Smooth muscle cell of the coronary artery (primary cell): ENCODE measurements around the gene HIRIP3. TPM values are rescaled to one million over a fixed set of nuclear protein-coding genes. Genes with fewer than 3 reads are reported as not detected.

Experiments used
- total RNA-seq: library from RNA; depleted of rRNA; stranded (reverse); fragments of >200 nt; gene quantifications from 2 replicates; pipeline ENCODE4 v1.2.3, GENCODE V29; 2014; ENCODE audit warnings: low replicate concordance

HIRIP3 gene, protein sequence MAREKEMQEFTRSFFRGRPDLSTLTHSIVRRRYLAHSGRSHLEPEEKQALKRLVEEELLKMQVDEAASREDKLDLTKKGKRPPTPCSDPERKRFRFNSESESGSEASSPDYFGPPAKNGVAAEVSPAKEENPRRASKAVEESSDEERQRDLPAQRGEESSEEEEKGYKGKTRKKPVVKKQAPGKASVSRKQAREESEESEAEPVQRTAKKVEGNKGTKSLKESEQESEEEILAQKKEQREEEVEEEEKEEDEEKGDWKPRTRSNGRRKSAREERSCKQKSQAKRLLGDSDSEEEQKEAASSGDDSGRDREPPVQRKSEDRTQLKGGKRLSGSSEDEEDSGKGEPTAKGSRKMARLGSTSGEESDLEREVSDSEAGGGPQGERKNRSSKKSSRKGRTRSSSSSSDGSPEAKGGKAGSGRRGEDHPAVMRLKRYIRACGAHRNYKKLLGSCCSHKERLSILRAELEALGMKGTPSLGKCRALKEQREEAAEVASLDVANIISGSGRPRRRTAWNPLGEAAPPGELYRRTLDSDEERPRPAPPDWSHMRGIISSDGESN
- 5.9 and 6.8 TPM in 2 replicates for total RNA-seq

DNA sequence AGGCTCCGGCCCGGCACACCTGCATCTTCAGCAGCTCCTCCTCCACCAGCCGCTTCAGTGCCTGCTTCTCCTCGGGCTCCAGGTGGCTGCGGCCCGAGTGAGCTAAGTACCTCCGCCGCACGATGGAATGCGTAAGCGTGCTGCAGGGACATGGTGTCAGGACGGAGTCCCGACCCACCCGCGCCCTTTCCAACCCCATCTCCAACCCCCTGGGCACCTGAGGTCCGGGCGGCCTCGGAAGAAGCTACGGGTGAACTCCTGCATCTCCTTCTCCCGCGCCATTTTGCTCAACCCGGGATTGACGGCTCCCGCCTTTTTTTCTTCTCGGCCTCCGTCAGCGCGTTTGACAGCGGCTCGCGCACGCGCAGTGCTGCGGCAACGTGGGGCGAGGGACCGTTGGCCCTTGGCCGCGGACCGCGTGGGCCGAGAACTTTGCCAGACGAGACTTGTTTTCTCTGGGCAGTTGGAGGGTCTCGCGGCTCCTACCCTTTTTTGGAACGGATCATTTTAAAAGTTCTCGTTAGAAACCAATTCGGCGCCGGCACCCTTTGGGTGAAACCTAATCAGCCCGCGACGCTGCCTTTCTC, at the start of gene HIRIP3:
HIRIP3 (minus strand) TSS at position 294 of the 587 bp plus-strand sequence; CDS start at position 282, 12 bp downstream.

GRCh38 chr16:30030841-30031413, 35.5 kb upstream of the HIRIP3 start, which contains the start of gene TLCD3B:
Gene TLCD3B, minus strand, starts transcription at chr16:30031271. Its CDS starts 744 bp downstream, at chr16:30030527.

GRCh38 chr16:30022887-30023286, 27.5 kb upstream of the HIRIP3 start, which contains the start of gene C16orf92:
Gene C16orf92, plus strand, starts transcription at chr16:30023198. Its CDS starts 143 bp downstream, at chr16:30023341.

DNA sequence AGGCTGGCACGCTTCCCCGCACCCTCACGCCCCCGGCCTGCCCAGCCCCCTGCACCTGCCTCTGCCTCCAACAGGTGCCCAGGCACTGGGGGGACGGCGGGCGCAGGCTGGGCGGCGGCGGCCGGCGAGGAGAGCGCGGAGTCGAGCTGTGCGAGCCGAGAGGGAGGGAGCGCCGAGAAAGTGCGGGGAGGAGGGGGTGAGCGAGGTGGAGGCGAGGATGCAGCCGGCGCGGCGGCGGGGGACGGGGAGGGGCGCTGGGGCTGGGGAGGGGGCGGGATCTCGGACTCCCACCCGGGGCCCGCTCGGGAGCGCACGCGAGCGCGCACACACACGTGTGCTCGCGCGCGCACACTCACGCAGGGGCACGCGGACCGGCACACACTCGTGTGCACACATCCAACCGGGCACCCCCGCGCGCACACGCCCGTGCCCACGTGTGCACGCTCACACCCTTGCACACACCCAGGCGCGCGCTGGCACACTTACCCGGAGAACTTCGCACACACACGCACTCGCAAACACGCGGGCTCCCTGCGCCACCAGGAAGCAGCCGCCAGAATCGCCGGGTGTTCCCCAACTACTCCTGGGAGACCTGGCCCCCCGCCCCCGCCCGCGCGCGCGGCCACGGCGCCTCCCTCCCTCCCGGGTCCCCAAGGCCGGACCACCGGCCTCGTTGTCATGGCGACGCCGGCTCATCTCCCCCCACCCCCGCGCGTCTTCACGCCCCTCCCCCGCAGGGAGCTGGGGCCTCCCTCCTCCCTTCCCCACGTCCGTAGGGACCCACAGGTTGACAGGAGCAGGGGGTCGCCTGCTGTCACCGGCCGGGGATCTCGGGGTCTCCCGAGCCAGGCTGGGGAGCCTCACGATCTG, 15.7 kb upstream of the HIRIP3 start, which contains the start of gene DOC2A:
DOC2A (minus strand) TSS at position 184 of the 870 bp plus-strand sequence. CDS start 805 bp downstream, outside the sequence.

DNA sequence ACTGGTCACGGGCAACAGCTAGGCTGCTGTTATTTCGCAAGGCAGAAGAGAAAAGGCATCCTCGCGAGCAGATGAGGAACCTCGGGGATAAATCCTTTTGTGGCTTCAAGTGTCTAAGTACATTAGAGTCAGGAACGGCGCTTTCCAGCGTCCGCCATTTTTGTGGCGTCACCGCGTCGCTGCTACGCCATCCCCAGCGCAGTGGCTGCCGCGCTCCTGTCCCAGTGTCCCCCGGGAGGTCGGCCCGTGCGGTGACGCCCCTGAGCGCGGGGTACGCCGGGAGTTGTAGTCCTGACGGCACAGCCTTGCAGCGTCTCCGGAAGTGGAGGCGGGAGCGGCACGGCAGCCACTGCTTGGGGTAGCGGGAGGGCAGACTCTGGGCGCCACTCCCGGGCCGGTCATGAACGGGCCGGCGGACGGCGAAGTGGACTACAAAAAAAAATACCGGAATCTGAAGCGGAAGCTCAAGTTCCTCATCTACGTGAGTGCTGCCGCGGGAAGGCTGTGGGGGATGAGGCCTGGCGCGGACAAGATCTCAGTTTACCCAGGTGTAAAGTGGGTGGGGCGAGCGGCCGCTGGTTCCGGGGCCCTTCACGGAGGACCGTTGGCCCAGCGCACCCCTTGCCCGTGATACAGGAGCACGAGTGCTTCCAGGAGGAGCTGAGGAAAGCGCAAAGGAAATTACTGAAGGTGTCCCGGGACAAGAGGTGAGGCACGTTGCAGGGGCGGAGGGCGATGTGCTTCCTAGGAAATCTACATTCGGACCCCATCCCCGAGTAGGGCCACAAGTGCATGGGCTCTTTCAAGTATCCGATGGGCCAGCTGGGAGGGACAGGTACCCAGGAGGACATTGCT, 721 bp upstream of the HIRIP3 start, which contains the start of gene INO80E:
INO80E (plus strand) TSS at position 331 of the 855 bp plus-strand sequence; CDS start at position 401, 70 bp downstream.

DNA sequence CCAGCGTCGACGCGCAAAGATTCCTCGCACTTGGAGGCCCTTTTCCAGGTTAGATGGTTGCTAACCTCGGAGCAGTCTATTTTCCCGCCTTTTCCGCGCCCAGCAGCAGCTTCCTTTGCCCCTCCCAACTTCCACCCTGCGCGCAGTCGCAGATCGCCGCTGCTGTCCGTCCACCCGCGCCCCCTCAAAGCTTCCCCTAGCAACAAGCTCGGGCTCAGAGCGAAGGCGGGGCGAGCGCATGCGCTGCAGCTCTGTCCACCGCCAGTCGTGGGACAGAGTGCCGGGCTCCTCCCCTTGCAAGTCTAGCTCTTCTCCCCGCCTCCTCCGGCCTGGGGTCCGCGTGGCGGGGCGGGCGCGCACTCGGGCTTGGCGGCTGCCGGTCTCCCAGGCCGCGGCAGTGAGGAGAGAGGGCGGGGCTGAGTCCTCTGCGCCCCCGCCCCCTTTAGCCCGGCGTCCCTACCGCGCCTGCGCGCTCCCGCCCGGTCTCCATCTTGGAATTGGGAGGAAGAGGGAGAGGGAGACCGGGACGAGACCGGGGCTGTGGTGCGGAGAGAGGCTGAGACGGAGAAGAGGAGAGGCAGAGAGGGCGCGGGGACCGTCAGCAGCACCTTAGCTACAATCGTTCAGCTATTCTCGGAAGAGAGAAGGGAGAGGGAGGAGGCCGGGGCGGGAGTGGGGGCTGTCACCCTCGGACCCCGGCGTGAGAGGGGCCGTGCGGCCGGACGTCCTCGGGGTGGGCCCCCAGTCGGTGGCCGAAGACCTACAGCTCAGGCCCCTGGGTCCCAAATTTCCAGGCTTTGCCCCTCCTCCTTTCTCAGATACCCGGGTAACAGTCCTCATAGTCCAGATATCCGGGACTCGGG, 21.8 kb downstream of the HIRIP3 start, which contains the start of gene TAOK2:
TAOK2 (plus strand) TSS at position 485 of the 863 bp plus-strand sequence. CDS start 3,905 bp downstream, outside the sequence.

GRCh38 chr16:29961479-29962343, 33.7 kb downstream of the HIRIP3 start, which contains the start of gene TMEM219:
Gene TMEM219, plus strand, starts transcription at chr16:29962079. Its CDS starts 1,065 bp downstream, at chr16:29963144.

Other genes with a start within 250 kb of the HIRIP3 start
- not detected in 2 replicates for gene C16orf54, start 249.6 kb downstream of the HIRIP3 start, total RNA-seq
- gene ZG16, start 217.4 kb downstream of the HIRIP3 start, total RNA-seq = not detected in 2 replicates
- 8.4 and 20.4 TPM in 2 replicates for gene KIF22, start 204.9 kb downstream of the HIRIP3 start, total RNA-seq
- 166 and 189 TPM in 2 replicates for gene MAZ, start 189.1 kb downstream of the HIRIP3 start, total RNA-seq
- gene PRRT2, start 183.4 kb downstream of the HIRIP3 start, total RNA-seq = 0.38 and 1.6 TPM in 2 replicates
- 4.4 and 16.9 TPM in 2 replicates for gene PAGR1, start 179.5 kb downstream of the HIRIP3 start, total RNA-seq
- gene MVP, start 175.2 kb downstream of the HIRIP3 start, total RNA-seq = 281 and 542 TPM in 2 replicates
- 65.0 and 80.7 TPM in 2 replicates for gene CDIPT, start 132.4 kb downstream of the HIRIP3 start, total RNA-seq
- gene SEZ6L2, start 96.1 kb downstream of the HIRIP3 start, total RNA-seq = 2.3 and 6.6 TPM in 2 replicates
- gene ASPHD1, start 95.1 kb downstream of the HIRIP3 start, total RNA-seq = 3.4 and 13.5 TPM in 2 replicates
- gene KCTD13, start 69.4 kb downstream of the HIRIP3 start, total RNA-seq = 4.9 and 5.7 TPM in 2 replicates
- gene TMEM219, start 33.5 kb downstream of the HIRIP3 start, total RNA-seq = 47.5 and 77.3 TPM in 2 replicates
- gene TAOK2, start 21.7 kb downstream of the HIRIP3 start, total RNA-seq = 36.0 and 45.1 TPM in 2 replicates
- 11.5 and 13.8 TPM in 2 replicates for gene INO80E, start 624 bp upstream of the HIRIP3 start, total RNA-seq
- gene DOC2A, start 15.4 kb upstream of the HIRIP3 start, total RNA-seq = 0.08 and 0.23 TPM in 2 replicates
- not detected in 2 replicates for gene C16orf92, start 27.6 kb upstream of the HIRIP3 start, total RNA-seq
- not detected in 2 replicates for gene TLCD3B, start 35.7 kb upstream of the HIRIP3 start, total RNA-seq
- 454 and 683 TPM in 2 replicates for gene ALDOA, start 70.1 kb upstream of the HIRIP3 start, total RNA-seq
- 243 and 256 TPM in 2 replicates for gene PPP4C, start 80.4 kb upstream of the HIRIP3 start, total RNA-seq
- gene TBX6, start 96.3 kb upstream of the HIRIP3 start, total RNA-seq = under 0.01 and 0.12 TPM in 2 replicates
- 8.1 and 11.5 TPM in 2 replicates for gene YPEL3, start 100.6 kb upstream of the HIRIP3 start, total RNA-seq
- gene GDPD3, start 117.9 kb upstream of the HIRIP3 start, total RNA-seq = 0.60 and 4.4 TPM in 2 replicates
- gene MAPK3, start 127.6 kb upstream of the HIRIP3 start, total RNA-seq = 27.1 and 40.4 TPM in 2 replicates
- gene CORO1A, start 188.0 kb upstream of the HIRIP3 start, total RNA-seq = 0.47 and 1.9 TPM in 2 replicates
- 23.3 and 43.5 TPM in 2 replicates for gene BOLA2B, start 198.0 kb upstream of the HIRIP3 start, total RNA-seq
- 6.2 and 39.7 TPM in 2 replicates for gene SLX1A, start 198.3 kb upstream of the HIRIP3 start, total RNA-seq
- gene SULT1A3, start 203.6 kb upstream of the HIRIP3 start, total RNA-seq = 1.2 and 1.4 TPM in 2 replicates